Heart left ventricle (tissue), 16 donors: ENCODE measurements around the gene SHCBP1. TPM values are rescaled to one million over a fixed set of nuclear protein-coding genes. Genes with fewer than 3 reads are reported as not detected.

Source experiments
- ATAC-seq, 4 donors: fragments of 200-7000 bp; cut with Tn5 transposase; one replicate each; pipeline ENCODE4 v1.9.1; 2020 to 2022; ENCODE audit warnings: moderate library complexity in 4 of 4, mild to moderate bottlenecking in 3 of 4, moderate number of reproducible peaks in 1 of 4
- DNase-seq, 5 donors: peaks; one replicate each; pipeline ENCODE4 v3.0.0-alpha.2; 2020
- H3K27ac ChIP-seq, 12 donors: fragments of 200-600 bp; sonication (generic) in 4 of 12; one replicate each; pipeline versions ENCODE4 v1.5.0 to v1.8.0; 2016 to 2022; ENCODE audit warnings: mild to moderate bottlenecking in 2 of 12
- H3K27me3 ChIP-seq, 9 donors: fragments of 200-600 bp; sonication (generic) in 2 of 9; one replicate each; pipeline versions ENCODE4 v1.5.1 to v1.8.0; 2016 to 2022; ENCODE audit warnings: mild to moderate bottlenecking in 3 of 9
- H3K36me3 ChIP-seq, 9 donors: fragments of 200-600 bp; sonication (generic) in 2 of 9; one replicate each; pipeline versions ENCODE4 v1.5.0 to v1.8.0; 2018 to 2022; ENCODE audit warnings: mild to moderate bottlenecking in 2 of 9
- H3K4me1 ChIP-seq, 12 donors: fragments of 200-600 bp; sonication (generic) in 4 of 12; one replicate each; pipeline versions ENCODE4 v1.5.0 to v1.8.0; 2016 to 2022; ENCODE audit warnings: mild to moderate bottlenecking in 3 of 12
- H3K4me3 ChIP-seq, 12 donors: fragments of 200-600 bp; sonication (generic) in 4 of 12; one replicate each; pipeline versions ENCODE4 v1.5.0 to v1.8.0; 2017 to 2022; ENCODE audit warnings: mild to moderate bottlenecking in 9 of 12, moderate library complexity in 4 of 12
- H3K9me3 ChIP-seq, 12 donors: fragments of 200-600 bp; sonication (generic) in 4 of 12; one replicate each; pipeline versions ENCODE4 v1.5.0 to v1.8.0; 2016 to 2022; ENCODE audit warnings: mild to moderate bottlenecking in 1 of 12
- CTCF ChIP-seq, 12 donors: fragments of 200-600 bp; sonication (generic) in 4 of 12; IDR thresholded peaks; one replicate each; pipeline versions ENCODE4 v1.5.0 to v1.8.0; 2018 to 2022; ENCODE audit warnings: antibody characterized with exemption in 12 of 12, mild to moderate bottlenecking in 5 of 12
- POLR2A ChIP-seq, 2 donors: fragments of 450-650 bp; IDR thresholded peaks; one replicate each; pipeline ENCODE4 v1.6.1; 2017; ENCODE audit warnings: antibody characterized with exemption in 2 of 2, mild to moderate bottlenecking in 2 of 2, moderate library complexity in 2 of 2
- WGBS, 4 donors: extraction: QIAGEN DNeasy Blood & Tissue Kit in 2 of 4; methylation state at CpG; one replicate each; pipeline versions ENCODE4 v1.1.5 to v1.1.7; 2013 to 2018; 5-methylcytosine and 5-hydroxymethylcytosine counted together
- intact Hi-C, 10 donors: fragments of 100-400 bp; cut with DNase I; formaldehyde crosslinking; loops; one replicate each; pipeline versions ENCODE4 v1.11.1 to v1.14.2; 2022
- polyA plus RNA-seq, 2 donors: library from polyadenylated mRNA; stranded (reverse); fragments of 200-250 nt; gene quantifications; one replicate each; pipeline ENCODE4 v1.2.3, GENCODE V29; 2013
- total RNA-seq, 9 donors: library from RNA; depleted of rRNA in 2 of 9; stranded (reverse); fragments of >200 nt in 2 of 9; fragmentation: NEBNext Ultra II Directional in 3 of 9; extraction: Animal tissue kit (Norgen Biotek cat#: 25700) in 3 of 9; gene quantifications; one replicate each; pipeline versions ENCODE4 v1.1.0 to v1.2.4, GENCODE V29; 2016 to 2023
- donor health status: ischemic (EF 13 %, LVEDD 7.1; RV severe dilation, severe dysfunction).
- donor health status: healthy with polysubstance abuse.
- donor health status: DM: no; HTN: yes; CAD: no.
- donor health status: DM: no; HTN: no; CAD: no.
- donor health status: ischemic (EF 25% LVEDD 6.9; RV normal size, moderate dysfunction).
- donor health status: ischemic (EF 25% LVEDD 5.7; RV mildly dilated, moderate dysfunction).
- donor health status: healthy.
- donor health status: DM: yes; HTN: yes; CAD: no.
- donor health status: ischemic (EF 35%, LVEDD 5.7; RV mildly dilated, moderate dysfunction).
- donor health status: nonischemic (EF 11% LVEDD 7.7; RV severe dilation, severe dysfunction).
- donor health status: DM: yes; HTN: yes; CAD: no.
- donor health status: PGD.
- donor health status: ischemic (EF 29% LVEDD 5.4; RV normal size, mild dysfunction).
- donor health status: nonischemic (EF 23%, LVEDD 6.1; RV moderate dilation, normal function).

The SHCBP1 gene
- total and polyA plus RNA-seq, 11 donors: 0.19 to 7.6 (median 0.68) TPM

DNA sequence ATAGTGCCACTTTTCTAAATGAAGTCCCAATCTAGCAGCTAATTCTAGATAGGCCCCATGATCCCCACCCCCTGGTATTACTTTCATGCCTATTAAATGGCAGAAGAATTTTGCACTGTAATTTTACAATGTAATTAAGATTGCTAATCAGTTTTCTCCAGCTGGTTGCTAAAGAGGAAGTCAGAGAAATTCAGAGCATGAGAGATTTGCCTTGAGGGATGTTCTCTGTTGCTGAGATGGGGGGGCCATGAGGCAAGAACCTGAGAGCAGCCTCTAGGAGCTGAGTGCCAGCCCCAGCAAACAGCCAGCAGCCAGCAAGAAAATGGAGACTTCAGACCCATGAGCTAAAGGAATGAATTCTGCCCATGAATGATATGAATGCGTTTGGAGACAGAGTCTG is 38.9 kb downstream of the SHCBP1 start:
- ATAC-seq (no peak), DNase-seq (no peak)
- TF ChIP-seq POLR2A (IDR thresholded peaks at IDR 0.05) (no peak), CTCF (IDR thresholded peaks at IDR 0.05) (no peak)
- Histone ChIP-seq H3K36me3 (peaks cover 0 to 18% (median 0%) of the 10 kb centered on the region in 9 donors), H3K4me3 (no peak overlapping the region), H3K27me3 (no peaks in the 10 kb centered on the region), H3K4me1 (no peaks in the 10 kb centered on the region), H3K9me3 (peaks cover 0 to 24% (median 10%) of the 10 kb centered on the region in 12 donors), H3K27ac (no peak overlapping the region)
- WGBS, 4 donors: 85 to 95% (median 89%) methylated on average over 1 of the region's 1 CpG
- intact Hi-C loops: no loop called here

DNA sequence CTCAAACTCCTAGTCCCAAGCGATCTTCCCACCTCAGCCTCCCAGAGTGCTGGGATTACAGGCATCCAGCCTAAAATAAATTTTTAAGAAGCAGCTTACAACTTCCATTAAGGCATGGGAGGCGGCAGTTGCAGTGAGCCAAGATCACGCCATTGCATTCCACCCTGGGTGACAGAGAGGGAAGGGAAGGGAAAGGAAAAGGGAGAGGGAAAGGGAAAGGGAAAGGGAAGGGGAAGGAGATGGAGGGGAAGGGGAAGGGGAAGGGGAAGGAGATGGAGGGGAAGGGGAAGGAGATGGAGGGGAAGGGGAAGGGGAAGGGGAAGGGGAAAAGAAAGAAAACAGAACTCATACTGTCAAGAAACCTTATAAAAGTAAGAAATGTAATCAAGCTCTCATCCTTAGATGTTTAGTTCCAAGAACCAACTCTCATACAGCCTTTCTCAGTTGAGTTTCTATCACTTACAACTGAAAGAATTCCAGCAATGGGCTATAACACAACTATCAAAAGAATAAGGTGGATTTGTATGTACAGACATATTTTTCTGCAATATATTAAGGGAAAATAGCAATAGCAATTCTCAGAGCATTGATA is 43.1 kb downstream of the SHCBP1 start:
- H3K36me3 ChIP-seq: peaks cover 0 to 12% (median 0%) of the 10 kb centered on the region in 9 donors
- H3K9me3 ChIP-seq: no peaks in the 10 kb centered on the region
- intact Hi-C loops: no loop called here
- ATAC-seq: no peak
- H3K27me3 ChIP-seq: no peaks in the 10 kb centered on the region
- no peaks in the 10 kb centered on the region for H3K4me1 ChIP-seq
- TF ChIP-seq POLR2A (IDR thresholded peaks at IDR 0.05): no peak
- no peak for TF ChIP-seq CTCF (IDR thresholded peaks at IDR 0.05)
- 92 to 98% (median 95%) methylated on average over 3 of the region's 3 CpGs for WGBS, 4 donors
- H3K4me3 ChIP-seq: no peak overlapping the region
- H3K27ac ChIP-seq: no peak overlapping the region
- DNase-seq: no peak

DNA sequence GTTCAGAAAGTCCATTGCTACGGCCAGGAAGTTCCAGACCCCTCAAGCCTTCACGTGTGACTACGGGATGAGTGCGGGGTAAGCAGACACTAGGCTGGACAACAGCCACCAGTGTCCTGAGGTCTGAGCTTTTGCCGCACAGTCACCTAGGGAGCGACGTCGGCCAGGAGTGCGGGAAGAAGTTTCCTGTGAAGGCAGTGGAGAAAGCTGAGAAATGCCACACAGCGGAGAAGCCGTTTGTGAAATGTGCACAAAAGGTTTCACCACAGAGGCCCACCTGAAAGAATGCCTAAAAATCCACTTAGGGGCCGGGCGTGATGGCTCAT is 47.4 kb downstream of the SHCBP1 start:
- H3K9me3 ChIP-seq: no peaks in the 10 kb centered on the region
- H3K27me3 ChIP-seq: peaks cover 0 to 4% (median 0%) of the 10 kb centered on the region in 9 donors
- ATAC-seq (no peak), DNase-seq (no peak)
- H3K4me3 ChIP-seq: no peak overlapping the region
- intact Hi-C loops: no loop called here
- no peaks in the 10 kb centered on the region for H3K4me1 ChIP-seq
- no peak overlapping the region for H3K27ac ChIP-seq
- no peaks in the 10 kb centered on the region for H3K36me3 ChIP-seq
- 83 to 92% (median 88%) methylated on average over 13 of the region's 13 CpGs for WGBS, 4 donors
- TF ChIP-seq POLR2A (IDR thresholded peaks at IDR 0.05) (no peak), CTCF (IDR thresholded peaks at IDR 0.05) (no peak)

DNA sequence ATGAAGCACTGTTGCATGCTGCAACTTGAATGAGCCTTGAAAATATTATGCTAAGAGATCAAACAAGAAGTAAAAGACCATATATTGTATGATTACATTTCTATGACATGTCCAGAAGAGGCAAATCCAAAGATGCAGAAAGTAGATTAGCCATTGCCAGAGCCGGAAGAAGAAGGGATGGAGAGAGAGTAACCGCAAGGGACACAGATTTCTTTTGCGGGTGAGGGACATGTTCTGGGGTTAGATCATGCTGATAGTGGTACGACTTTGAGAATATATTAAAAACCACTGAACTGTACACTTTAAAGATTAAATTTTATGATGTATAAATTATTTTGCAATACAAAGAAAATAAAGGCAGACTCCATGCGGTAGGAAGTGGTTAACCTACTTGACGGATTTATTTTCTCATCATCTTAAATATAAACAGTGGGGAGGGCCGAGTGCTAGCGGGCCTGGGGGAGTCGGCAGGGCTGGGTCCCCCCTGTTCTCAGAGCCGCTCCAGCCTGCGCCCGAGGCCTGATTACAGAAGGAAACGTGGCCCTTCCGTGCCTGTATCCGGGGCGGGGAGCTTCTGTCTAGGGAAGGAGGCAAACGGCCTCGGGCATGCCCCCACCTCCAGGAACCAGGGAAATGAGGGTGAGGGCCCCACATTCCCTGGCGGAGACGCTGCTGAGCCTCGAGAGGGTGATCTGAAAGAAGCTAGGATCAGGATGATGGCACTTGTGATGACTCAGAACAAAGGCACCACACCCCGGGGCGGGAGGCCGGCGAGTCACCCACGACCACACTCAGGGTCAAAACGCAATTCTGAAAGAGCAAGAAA is 48.0 kb downstream of the SHCBP1 start:
- no peaks in the 10 kb centered on the region for H3K36me3 ChIP-seq
- 71 to 78% (median 74%) methylated on average over 27 of the region's 27 CpGs for WGBS, 4 donors

More for the DNA sequence above, 48.0 kb downstream of the SHCBP1 start:
- peaks cover 0 to 7% (median 0%) of the 10 kb centered on the region in 9 donors for H3K27me3 ChIP-seq
- intact Hi-C loops: no loop called here
- no peak for ATAC-seq
- no peak for DNase-seq
- H3K27ac ChIP-seq: no peak overlapping the region
- TF ChIP-seq CTCF (IDR thresholded peaks at IDR 0.05) (no peak), POLR2A (IDR thresholded peaks at IDR 0.05) (no peak)
- no peak overlapping the region for H3K4me3 ChIP-seq
- H3K9me3 ChIP-seq: no peaks in the 10 kb centered on the region
- H3K4me1 ChIP-seq: no peaks in the 10 kb centered on the region
